NT2/D1 (cell line): ENCODE results near the gene DSTYK.
A peak's percentile ranks its signal among the peaks of the same experiment; 100 is the strongest.

ENCODE experiments used
- DNase-seq: peaks from one replicate; pipeline ENCODE4 v3.0.0-alpha.2; 2011; ENCODE audit warnings: low read depth, low spot score
- H3K27me3 ChIP-seq: 2 replicates; pipeline ENCODE4 v1.6.0; 2011; ENCODE audit warnings: mild to moderate bottlenecking; ENCODE audit not compliant: insufficient read length, insufficient read depth
- H3K36me3 ChIP-seq: 2 replicates; pipeline ENCODE4 v1.6.1; 2011; ENCODE audit warnings: mild to moderate bottlenecking, low read length, mixed read lengths; ENCODE audit not compliant: insufficient read depth, insufficient read length
- H3K4me1 ChIP-seq: 2 replicates; pipeline ENCODE4 v1.5.1; 2011; ENCODE audit not compliant: insufficient read depth, insufficient read length
- H3K4me3 ChIP-seq: 2 replicates; pipeline ENCODE4 v1.5.1; 2011; ENCODE audit warnings: low read depth; ENCODE audit not compliant: insufficient read length
- H3K9ac ChIP-seq: 2 replicates; pipeline ENCODE4 v1.6.0; 2011; ENCODE audit warnings: low read depth; ENCODE audit not compliant: insufficient read length
- H3K9me3 ChIP-seq: 2 replicates; pipeline ENCODE4 v1.5.1; 2011; ENCODE audit warnings: mild to moderate bottlenecking, low read length; ENCODE audit not compliant: insufficient read depth
- SUZ12 ChIP-seq: IDR thresholded peaks from 2 replicates; pipeline ENCODE4 v1.6.1; 2011; ENCODE audit not compliant: insufficient read length, insufficient read depth; ENCODE audit errors: extremely low read depth
- YY1 ChIP-seq: IDR thresholded peaks from 2 replicates; pipeline ENCODE4 v1.6.1; 2011; ENCODE audit not compliant: insufficient read length, insufficient read depth
- ZNF274 ChIP-seq: IDR thresholded peaks from 2 replicates; pipeline ENCODE4 v1.6.1; 2011; ENCODE audit warnings: mild to moderate bottlenecking, low read depth, low read length

Gene DSTYK

GRCh38 chr1:205211169-205211838 is at the start of gene DSTYK:
DSTYK (minus strand) TSS chr1:205211702; CDS start chr1:205211535, 167 bp downstream.
- H3K4me1 ChIP-seq = no peaks in the 10 kb centered on the region
- TF ChIP-seq YY1 = peak; percentile 32
- no peak for TF ChIP-seq ZNF274
- H3K9me3 ChIP-seq = no peaks in the 10 kb centered on the region

GRCh38 chr1:205259998-205260397 is 48.5 kb upstream of the DSTYK start:
- no peak overlapping the region for H3K4me3 ChIP-seq
- H3K9me3 ChIP-seq = no peaks in the 10 kb centered on the region
- H3K9ac ChIP-seq = no peak overlapping the region
- no peaks in the 10 kb centered on the region for H3K36me3 ChIP-seq
- peaks cover 30% of the 10 kb centered on the region for H3K4me1 ChIP-seq
- DNase-seq = no peak
- no peak for TF ChIP-seq SUZ12
- no peaks in the 10 kb centered on the region for H3K27me3 ChIP-seq

More at GRCh38 chr1:205211169-205211838, at the start of gene DSTYK:
- H3K27me3 ChIP-seq = peaks cover 12% of the 10 kb centered on the region
- H3K4me3 ChIP-seq = peak within 1 kb of the TSS; percentile 86
- H3K36me3 ChIP-seq = no peaks in the 10 kb centered on the region
- H3K9ac ChIP-seq = peak within 1 kb of the TSS; percentile 91
- peak; percentile 99 for DNase-seq

GRCh38 chr1:205259324-205259832 is 47.9 kb upstream of the DSTYK start:
- TF ChIP-seq ZNF274 = no peak
- no peak for TF ChIP-seq SUZ12
- no peak overlapping the region for H3K9ac ChIP-seq
- no peak for DNase-seq

DNA sequence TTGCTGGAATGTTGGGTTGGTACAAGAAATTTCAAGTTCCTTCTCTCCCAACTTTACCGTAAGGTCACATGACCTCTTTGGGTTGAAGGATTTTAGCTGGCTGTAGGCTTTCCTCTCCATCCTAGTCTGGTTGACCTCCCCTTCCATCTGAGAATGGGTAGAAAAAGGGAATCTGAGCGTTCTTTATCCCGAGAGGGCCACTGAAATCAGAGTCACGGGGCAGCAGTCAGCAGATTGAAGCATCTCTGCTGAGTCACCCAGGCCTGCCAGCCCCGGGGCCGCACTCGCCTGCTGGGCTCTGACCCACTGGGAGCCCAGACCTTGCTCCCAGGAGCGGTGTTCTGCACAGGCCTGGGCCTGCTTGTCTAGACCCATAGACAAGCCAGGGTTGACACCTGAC is 47.2 kb upstream of the DSTYK start:
- H3K36me3 ChIP-seq = peaks cover 5% of the 10 kb centered on the region
- peaks cover 30% of the 10 kb centered on the region for H3K4me1 ChIP-seq
- DNase-seq = no peak
- no peak overlapping the region for H3K4me3 ChIP-seq
- TF ChIP-seq SUZ12 = no peak
- TF ChIP-seq ZNF274 = no peak
- TF ChIP-seq YY1 = no peak
- H3K27me3 ChIP-seq = no peaks in the 10 kb centered on the region
- H3K9me3 ChIP-seq = no peaks in the 10 kb centered on the region
- H3K9ac ChIP-seq = no peak overlapping the region

More at GRCh38 chr1:205259324-205259832, 47.9 kb upstream of the DSTYK start:
- Histone ChIP-seq H3K4me1 (peaks cover 30% of the 10 kb centered on the region), H3K4me3 (no peak overlapping the region), H3K27me3 (no peaks in the 10 kb centered on the region), H3K36me3 (no peaks in the 10 kb centered on the region), H3K9me3 (no peaks in the 10 kb centered on the region)

- Histone ChIP-seq H3K4me1 (peaks cover 30% of the 10 kb centered on the region), H3K4me3 (no peak overlapping the region), H3K9me3 (no peaks in the 10 kb centered on the region), H3K36me3 (peaks cover 5% of the 10 kb centered on the region), H3K9ac (no peak overlapping the region), H3K27me3 (no peaks in the 10 kb centered on the region)
- TF ChIP-seq ZNF274 (no peak), SUZ12 (no peak), YY1 (no peak)
- DNase-seq = no peak
Observed at GRCh38 chr1:205258261-205258691, 46.8 kb upstream of the DSTYK start.

DNA sequence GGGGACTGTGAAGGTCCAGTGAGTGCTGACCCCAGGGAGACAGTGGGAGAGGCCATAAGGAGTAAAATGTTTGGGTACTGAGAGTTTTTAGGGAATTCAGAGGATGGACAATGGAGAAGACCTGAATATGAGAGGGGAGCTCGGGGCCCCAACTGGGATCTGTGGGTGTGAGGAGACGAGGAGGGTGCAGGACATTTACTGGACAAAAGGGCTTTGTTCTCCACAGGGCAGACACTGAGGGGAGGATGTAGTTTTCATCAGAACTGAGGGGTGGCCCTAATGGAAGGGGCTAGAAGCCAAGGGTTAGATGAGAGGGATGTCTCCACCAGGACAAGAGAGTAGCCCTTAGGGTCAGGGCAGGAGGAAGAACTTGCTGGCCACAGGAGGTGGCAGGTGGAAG is 46.2 kb upstream of the DSTYK start:
- TF ChIP-seq ZNF274 = no peak
- no peak for TF ChIP-seq YY1
- TF ChIP-seq SUZ12 = no peak
- Histone ChIP-seq H3K4me1 (peaks cover 25% of the 10 kb centered on the region), H3K9me3 (no peaks in the 10 kb centered on the region), H3K9ac (no peak overlapping the region), H3K4me3 (no peak overlapping the region), H3K36me3 (peaks cover 5% of the 10 kb centered on the region), H3K27me3 (no peaks in the 10 kb centered on the region)
- no peak for DNase-seq

DNA sequence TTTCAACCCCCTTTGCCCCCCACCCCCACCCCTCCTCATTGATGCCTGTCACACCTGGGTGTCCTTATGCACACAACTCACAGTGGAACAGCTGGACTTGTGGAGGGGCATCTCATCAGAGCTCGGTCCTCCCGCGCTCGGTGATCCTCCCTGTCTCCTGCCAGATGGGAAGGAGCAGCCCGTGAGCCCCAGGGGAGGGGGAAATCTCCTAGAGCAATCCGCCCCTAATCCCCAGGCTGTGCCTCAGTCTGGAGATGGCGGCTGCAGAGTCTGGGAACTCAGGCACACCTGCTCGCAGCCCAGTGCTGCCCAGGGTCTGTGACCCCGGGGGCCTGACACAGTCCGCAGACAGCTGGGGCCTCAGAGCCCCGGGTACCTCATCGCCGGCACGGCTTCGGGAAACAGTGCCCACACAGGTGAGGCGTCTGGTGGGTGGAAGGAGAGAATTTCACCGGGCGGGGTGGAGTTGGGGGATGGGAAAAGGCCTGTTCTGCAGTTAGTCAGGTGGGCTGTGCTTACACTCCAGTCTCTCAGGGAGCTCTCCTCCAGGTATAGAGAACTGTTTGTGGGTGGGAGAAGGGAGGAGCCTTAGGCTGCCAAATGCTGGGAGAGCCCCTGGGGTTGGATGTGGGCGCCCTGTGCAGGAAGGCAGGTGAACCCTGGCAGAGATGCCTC is 45.6 kb upstream of the DSTYK start:
- Histone ChIP-seq H3K4me3 (no peak overlapping the region), H3K36me3 (peaks cover 5% of the 10 kb centered on the region), H3K9me3 (no peaks in the 10 kb centered on the region), H3K4me1 (peaks cover 18% of the 10 kb centered on the region), H3K9ac (no peak overlapping the region), H3K27me3 (no peaks in the 10 kb centered on the region)
- no peak for DNase-seq
- TF ChIP-seq YY1 = no peak
- TF ChIP-seq ZNF274 = no peak
- no peak for TF ChIP-seq SUZ12
